HFF-Myc (cell line): ENCODE data around the gene AK5.

Experiments
- DNase-seq: peaks from one replicate; pipeline ENCODE4 v3.0.0-alpha.2; 2011; ENCODE audit warnings: low read depth; ENCODE audit errors: extremely low read depth
- H3K4me3 ChIP-seq: replicated peaks from 2 replicates; pipeline ENCODE4 v1.5.1; 2011; ENCODE audit warnings: low read depth, mild to moderate bottlenecking, control low read depth, low read length
- TF ChIP-seq, protein P1 (sequence below): IDR thresholded peaks from 2 replicates; pipeline ENCODE4 v1.5.1; 2012; ENCODE audit warnings: mild to moderate bottlenecking, low read depth, low read length, control low read depth; ENCODE audit errors: missing control alignments

Gene AK5

DNA sequence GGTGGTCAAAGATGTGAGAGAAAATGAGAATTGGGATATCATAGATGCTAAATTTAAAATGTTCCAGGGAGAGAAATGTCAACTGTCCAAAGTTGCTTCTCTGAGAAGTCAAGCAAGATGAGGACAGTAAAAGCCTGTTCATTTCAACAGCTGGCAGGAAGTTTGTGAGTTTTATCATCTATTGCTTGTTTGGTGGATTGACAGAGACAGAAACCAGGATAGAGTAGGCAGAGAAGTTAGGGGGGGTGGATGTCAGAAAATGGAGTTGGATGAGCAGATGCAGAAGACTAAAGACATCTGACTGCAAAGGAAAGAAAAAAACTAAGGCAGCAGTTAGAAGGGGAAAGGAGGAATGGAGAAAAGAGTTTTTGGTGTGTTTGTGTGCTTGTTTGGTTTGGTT lies 78.4 kb downstream of the AK5 start:
- TF ChIP-seq, protein P1, sequence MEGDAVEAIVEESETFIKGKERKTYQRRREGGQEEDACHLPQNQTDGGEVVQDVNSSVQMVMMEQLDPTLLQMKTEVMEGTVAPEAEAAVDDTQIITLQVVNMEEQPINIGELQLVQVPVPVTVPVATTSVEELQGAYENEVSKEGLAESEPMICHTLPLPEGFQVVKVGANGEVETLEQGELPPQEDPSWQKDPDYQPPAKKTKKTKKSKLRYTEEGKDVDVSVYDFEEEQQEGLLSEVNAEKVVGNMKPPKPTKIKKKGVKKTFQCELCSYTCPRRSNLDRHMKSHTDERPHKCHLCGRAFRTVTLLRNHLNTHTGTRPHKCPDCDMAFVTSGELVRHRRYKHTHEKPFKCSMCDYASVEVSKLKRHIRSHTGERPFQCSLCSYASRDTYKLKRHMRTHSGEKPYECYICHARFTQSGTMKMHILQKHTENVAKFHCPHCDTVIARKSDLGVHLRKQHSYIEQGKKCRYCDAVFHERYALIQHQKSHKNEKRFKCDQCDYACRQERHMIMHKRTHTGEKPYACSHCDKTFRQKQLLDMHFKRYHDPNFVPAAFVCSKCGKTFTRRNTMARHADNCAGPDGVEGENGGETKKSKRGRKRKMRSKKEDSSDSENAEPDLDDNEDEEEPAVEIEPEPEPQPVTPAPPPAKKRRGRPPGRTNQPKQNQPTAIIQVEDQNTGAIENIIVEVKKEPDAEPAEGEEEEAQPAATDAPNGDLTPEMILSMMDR: no peak
- DNase-seq: no peak
- no peak overlapping the region for H3K4me3 ChIP-seq

DNA sequence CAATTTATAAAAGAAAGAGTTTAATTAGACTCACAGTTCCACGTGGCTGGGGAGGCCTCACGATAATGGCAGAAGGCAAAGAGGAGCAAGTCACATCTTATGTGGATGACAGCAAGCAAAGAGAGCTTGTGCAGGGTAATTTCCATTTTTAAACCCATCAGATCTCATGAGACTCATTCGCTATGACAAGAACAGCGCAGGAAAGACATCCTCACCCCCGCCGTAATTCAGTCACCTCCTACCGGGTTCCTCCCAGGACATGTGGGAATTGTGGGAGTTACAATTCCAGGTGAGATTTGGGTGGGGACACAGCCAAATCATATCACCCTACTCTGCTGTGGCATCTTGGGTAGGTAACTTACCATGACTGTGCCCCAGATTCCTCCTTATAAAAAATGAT lies 79.8 kb downstream of the AK5 start:
- no peak overlapping the region for H3K4me3 ChIP-seq
- TF ChIP-seq, protein P1: no peak
- DNase-seq: no peak

DNA sequence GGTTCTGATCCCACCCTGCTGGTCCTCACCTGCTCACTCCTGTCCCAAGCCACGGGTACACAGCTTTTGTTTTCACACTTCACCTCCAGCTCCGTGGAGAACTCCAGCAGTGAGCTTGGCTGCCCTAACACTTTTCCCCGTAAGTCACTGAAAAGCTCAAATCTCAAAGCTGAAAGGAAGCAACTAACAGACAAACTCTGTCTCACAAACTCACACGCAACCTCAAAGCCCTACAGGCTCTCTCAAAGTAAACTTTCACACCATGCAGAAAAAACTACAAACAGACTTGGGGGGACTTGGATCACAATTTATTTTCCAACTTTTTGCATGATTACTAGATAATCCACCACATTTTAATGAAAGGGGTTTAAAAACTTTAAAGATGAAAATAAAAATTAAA lies 88.3 kb downstream of the AK5 start:
- TF ChIP-seq, protein P1: no peak
- DNase-seq: no peak
- H3K4me3 ChIP-seq: no peak overlapping the region

DNA sequence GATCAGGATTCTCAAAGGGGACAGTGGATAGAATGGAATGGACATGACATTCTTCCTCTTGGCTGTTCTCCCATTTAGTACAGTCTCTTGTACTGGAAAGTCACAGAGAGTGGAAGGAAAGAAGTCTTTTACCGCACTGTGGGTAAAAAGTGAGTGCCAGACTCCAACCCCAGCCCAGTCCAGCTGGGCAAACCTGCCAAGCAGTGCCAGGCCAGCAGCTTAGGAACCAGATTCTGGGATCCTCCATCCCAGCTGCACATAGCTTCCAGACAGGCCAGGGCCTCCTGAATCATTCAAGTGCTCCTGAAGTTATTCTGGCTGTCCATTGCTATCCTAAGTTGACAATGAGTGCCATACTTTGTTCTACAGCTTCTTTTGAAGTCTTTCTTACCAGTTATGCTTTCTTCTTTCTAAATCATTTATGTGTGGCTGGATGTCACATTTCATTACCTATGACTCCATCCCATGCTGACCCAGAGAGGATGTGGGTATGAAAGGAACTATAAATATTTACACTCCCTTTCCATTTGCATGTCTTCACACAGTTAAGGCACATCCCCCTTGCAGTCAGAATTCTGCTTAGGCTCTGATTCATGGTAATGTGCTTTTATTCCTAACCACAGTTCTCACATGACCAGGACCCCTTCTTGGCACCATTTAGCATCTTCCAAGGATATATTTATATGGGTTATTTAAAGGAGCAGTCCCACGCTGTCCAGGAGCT lies 88.9 kb downstream of the AK5 start:
- TF ChIP-seq, protein P1: no peak
- no peak overlapping the region for H3K4me3 ChIP-seq
- DNase-seq: peak; percentile 86

DNA sequence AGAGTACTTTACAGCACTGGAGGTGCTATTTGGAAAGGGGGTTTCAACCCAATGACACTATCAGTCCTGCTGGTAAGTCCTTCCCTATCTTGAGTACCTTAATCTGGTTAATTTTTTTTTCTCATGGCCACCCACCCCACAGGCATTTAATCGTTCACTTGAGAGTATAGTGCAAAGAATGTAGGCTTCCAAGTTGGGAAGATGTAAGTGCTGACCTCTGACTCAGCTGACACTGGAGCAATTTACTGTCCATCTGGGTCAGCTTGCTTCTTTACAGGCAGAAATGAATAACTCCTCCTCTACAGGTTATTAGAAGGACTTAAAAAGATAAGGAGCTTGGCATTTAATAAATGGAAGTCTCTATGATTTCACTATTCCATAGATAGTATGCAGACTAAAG lies 89.6 kb downstream of the AK5 start:
- TF ChIP-seq, protein P1: no peak
- no peak overlapping the region for H3K4me3 ChIP-seq
- DNase-seq: no peak

DNA sequence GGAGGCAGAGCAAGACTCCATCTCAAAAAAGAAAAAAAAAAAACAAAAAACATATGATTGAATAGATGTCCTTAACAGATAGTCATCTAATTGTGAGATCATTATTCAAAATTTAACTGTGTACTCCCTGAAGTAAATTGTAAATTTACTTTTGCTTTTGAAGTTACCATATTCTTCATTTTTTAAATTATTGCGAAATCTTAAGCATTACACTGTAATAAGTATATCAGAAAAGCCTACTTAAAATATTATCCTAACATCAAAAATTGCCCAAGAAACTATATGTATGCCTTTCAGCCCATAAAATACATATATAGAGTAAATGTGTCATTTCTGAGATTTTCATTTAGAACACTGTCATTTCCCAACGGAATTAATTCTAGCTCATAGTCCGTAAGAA lies 91.9 kb downstream of the AK5 start:
- H3K4me3 ChIP-seq: no peak overlapping the region
- TF ChIP-seq, protein P1: no peak

DNA sequence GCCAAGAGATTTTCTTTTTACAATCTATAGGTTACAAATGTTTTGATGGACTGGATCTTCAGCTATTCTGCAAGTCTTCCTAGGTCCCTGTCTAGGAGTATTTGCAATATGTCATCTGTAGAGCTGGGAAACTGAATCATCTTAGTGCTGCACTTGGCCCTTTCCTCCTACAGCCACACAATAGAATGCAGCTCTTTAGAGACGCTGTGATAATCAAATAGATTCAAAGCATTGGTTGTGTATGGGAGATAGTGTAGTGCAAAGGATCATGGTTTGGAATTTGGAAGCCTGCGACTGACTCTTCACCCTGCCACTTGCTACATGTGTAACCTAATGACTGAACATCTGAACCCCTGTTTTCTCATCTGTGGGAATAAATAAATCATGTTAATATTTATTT lies 93.7 kb downstream of the AK5 start:
- TF ChIP-seq, protein P1: no peak
- H3K4me3 ChIP-seq: no peak overlapping the region
- no peak for DNase-seq

More for the DNA sequence above, 91.9 kb downstream of the AK5 start:
- DNase-seq: no peak
